Fibroblast of lung (primary cell): ENCODE results near the gene PATJ. TPM values are rescaled to one million over a fixed set of nuclear protein-coding genes. Genes with fewer than 3 reads are reported as not detected.
A peak's percentile ranks its signal among the peaks of the same experiment; 100 is the strongest.

Source experiments
- DNase-seq, 2 donors: peaks; one replicate each; pipeline versions ENCODE4 v3.0.0 to v3.0.0-alpha.2; 2010; ENCODE audit warnings: low read depth in 2 of 2
- H2AFZ ChIP-seq: 2 replicates; pipeline ENCODE4 v1.5.1; 2012; ENCODE audit warnings: low read length, control low read depth, inconsistent platforms
- H3K27ac ChIP-seq: 2 replicates; pipeline ENCODE4 v1.5.1; 2011; ENCODE audit warnings: low read length, control low read depth; ENCODE audit not compliant: insufficient read depth
- H3K27me3 ChIP-seq: 2 replicates; pipeline ENCODE4 v1.5.1; 2011; ENCODE audit warnings: mild to moderate bottlenecking, low read length; ENCODE audit not compliant: control insufficient read depth, insufficient read depth
- H3K36me3 ChIP-seq: 2 replicates; pipeline ENCODE4 v1.5.1; 2011; ENCODE audit warnings: low read length; ENCODE audit not compliant: control insufficient read depth, insufficient read depth
- H3K4me1 ChIP-seq: 2 replicates; pipeline ENCODE4 v1.5.1; 2011; ENCODE audit warnings: low read length; ENCODE audit not compliant: control insufficient read depth, insufficient read depth; ENCODE audit errors: extremely low read depth
- H3K4me2 ChIP-seq: 2 replicates; pipeline ENCODE4 v1.5.1; 2011; ENCODE audit warnings: low read length, control low read depth; ENCODE audit not compliant: insufficient read depth; ENCODE audit errors: extremely low read depth
- H3K4me3 ChIP-seq, 4 experiments: fragments of 200-600 bp in 1 of 4; sonication (generic) in 1 of 4; replicated peaks in 1 of 4; 2 replicates each; pipeline ENCODE4 v1.5.1; 2011 to 2016; ENCODE audit warnings: low read length in 4 of 4, low read depth in 3 of 4, mild to moderate bottlenecking in 3 of 4, control low read depth in 2 of 4, inconsistent platforms in 1 of 4, mixed read lengths in 1 of 4; ENCODE audit not compliant: insufficient read depth in 1 of 4; ENCODE audit errors: control extremely low read depth in 1 of 4
- H3K79me2 ChIP-seq: 2 replicates; pipeline ENCODE4 v1.5.1; 2012; ENCODE audit warnings: mild to moderate bottlenecking, low read length, inconsistent platforms; ENCODE audit not compliant: control insufficient read depth, insufficient read depth
- H3K9ac ChIP-seq: 2 replicates; pipeline ENCODE4 v1.5.1; 2011; ENCODE audit warnings: mild to moderate bottlenecking, low read length, control low read depth; ENCODE audit not compliant: insufficient read depth
- H3K9me3 ChIP-seq: 2 replicates; pipeline ENCODE4 v1.5.1; 2012; ENCODE audit warnings: low read depth, low read length; ENCODE audit not compliant: control insufficient read depth, insufficient read depth
- H4K20me1 ChIP-seq: 2 replicates; pipeline ENCODE4 v1.5.1; 2011; ENCODE audit warnings: low read length; ENCODE audit not compliant: control insufficient read depth, insufficient read depth; ENCODE audit errors: extremely low read depth
- EZH2 ChIP-seq: IDR thresholded peaks from 2 replicates; pipeline ENCODE4 v1.5.1; 2012; ENCODE audit warnings: low read length, control low read depth, mild to moderate bottlenecking; ENCODE audit errors: missing control alignments
- polyA plus RNA-seq, 2 donors: library from polyadenylated mRNA; depleted of rRNA in 1 of 2; stranded (reverse) in 1 of 2; unstranded in 1 of 2; fragments of >200 nt; gene quantifications; 2 replicates each; pipeline ENCODE4 v1.2.1, GENCODE V29; 2011 to 2012; ENCODE audit warnings: missing spikeins in 1 of 2
- total RNA-seq: library from RNA; depleted of rRNA; stranded (reverse); fragments of >200 nt; gene quantifications from 2 replicates; pipeline ENCODE4 v1.2.1, GENCODE V29; 2014
- TF ChIP-seq, protein P1 (sequence below), 2 donors: IDR thresholded peaks in 1 of 2; conservative IDR thresholded peaks in 1 of 2; 1 replicate in 1 of 2; 2 replicates in 1 of 2; pipeline ENCODE4 v1.5.1; 2011 to 2012; ENCODE audit warnings: low read length in 2 of 2, control low read depth in 1 of 2, inconsistent platforms in 1 of 2, low read depth in 1 of 2, mild to moderate bottlenecking in 1 of 2

The PATJ gene
- total and polyA plus RNA-seq, 2 donors (not counting 1 experiment from before 2014, with no cell fraction given): 2.5 to 12.4 TPM

DNA sequence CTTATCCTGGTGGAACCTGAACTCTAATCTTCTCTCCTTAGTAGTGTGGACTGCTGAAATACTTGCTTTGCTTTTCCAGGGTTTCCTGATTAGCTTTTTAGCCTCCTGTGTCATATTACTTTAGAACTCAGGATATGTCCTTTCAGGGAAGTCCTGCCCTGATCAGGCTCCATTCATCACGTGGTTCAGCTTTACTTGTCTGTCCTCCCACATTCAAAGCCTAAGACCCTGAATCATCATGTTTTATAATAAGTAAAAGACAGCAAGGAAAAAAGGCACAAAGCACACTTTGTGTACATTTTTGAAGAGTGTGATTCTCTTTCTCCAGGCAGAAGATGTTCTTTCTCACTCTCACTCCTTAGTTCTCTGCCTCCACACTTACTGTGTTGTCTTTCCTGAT lies 70.6 kb downstream of the PATJ start:
- Histone ChIP-seq H3K4me2 (no peak overlapping the region), H3K9ac (no peak overlapping the region), H3K4me1 (no peaks in the 10 kb centered on the region), H4K20me1 (no peaks in the 10 kb centered on the region), H3K27ac (no peak overlapping the region), H3K36me3 (no peaks in the 10 kb centered on the region), H3K9me3 (no peaks in the 10 kb centered on the region), H3K4me3 (no peak overlapping the region), H3K27me3 (no peaks in the 10 kb centered on the region), H3K79me2 (no peaks in the 10 kb centered on the region), H2AFZ (no peak overlapping the region)
- TF ChIP-seq EZH2: no peak
- TF ChIP-seq, protein P1, sequence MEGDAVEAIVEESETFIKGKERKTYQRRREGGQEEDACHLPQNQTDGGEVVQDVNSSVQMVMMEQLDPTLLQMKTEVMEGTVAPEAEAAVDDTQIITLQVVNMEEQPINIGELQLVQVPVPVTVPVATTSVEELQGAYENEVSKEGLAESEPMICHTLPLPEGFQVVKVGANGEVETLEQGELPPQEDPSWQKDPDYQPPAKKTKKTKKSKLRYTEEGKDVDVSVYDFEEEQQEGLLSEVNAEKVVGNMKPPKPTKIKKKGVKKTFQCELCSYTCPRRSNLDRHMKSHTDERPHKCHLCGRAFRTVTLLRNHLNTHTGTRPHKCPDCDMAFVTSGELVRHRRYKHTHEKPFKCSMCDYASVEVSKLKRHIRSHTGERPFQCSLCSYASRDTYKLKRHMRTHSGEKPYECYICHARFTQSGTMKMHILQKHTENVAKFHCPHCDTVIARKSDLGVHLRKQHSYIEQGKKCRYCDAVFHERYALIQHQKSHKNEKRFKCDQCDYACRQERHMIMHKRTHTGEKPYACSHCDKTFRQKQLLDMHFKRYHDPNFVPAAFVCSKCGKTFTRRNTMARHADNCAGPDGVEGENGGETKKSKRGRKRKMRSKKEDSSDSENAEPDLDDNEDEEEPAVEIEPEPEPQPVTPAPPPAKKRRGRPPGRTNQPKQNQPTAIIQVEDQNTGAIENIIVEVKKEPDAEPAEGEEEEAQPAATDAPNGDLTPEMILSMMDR (conservative IDR thresholded peaks at IDR 0.05 in 1 of 2, IDR thresholded peaks at IDR 0.05 in 1 of 2; ENCODE audit: low read depth in 1 of 2, low read length in 2 of 2): no peak
- DNase-seq: peak in 1 of 2 donors; percentile 17

DNA sequence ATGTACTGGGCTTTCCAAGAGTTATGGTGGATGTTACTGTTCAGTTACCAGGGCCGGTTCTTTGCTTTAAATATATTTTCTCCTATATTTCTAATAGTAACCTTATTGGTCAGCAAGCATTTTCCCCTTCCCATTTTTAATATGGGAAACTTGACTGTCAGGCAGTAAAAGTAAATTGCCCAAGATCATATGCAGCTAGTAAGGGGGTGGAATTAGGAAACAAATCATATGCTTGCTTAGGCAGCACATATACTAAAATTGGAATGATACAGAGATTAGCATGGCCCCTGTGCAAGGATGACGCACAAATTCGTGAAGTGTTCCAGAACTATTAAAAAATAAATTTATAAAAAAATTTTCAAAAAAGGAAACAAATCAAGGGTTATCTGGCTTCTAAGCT lies 73.9 kb downstream of the PATJ start:
- no peaks in the 10 kb centered on the region for H3K27me3 ChIP-seq
- DNase-seq: no peak
- no peaks in the 10 kb centered on the region for H3K9me3 ChIP-seq
- no peaks in the 10 kb centered on the region for H4K20me1 ChIP-seq
- H3K27ac ChIP-seq: no peak overlapping the region
- H3K9ac ChIP-seq: no peak overlapping the region
- no peaks in the 10 kb centered on the region for H3K4me1 ChIP-seq
- H3K4me2 ChIP-seq: no peak overlapping the region
- no peaks in the 10 kb centered on the region for H3K79me2 ChIP-seq
- TF ChIP-seq EZH2: no peak
- TF ChIP-seq, protein P1 (conservative IDR thresholded peaks at IDR 0.05 in 1 of 2, IDR thresholded peaks at IDR 0.05 in 1 of 2; ENCODE audit: low read depth in 1 of 2, low read length in 2 of 2): no peak
- H3K4me3 ChIP-seq: no peak overlapping the region
- H3K36me3 ChIP-seq: no peaks in the 10 kb centered on the region
- H2AFZ ChIP-seq: no peak overlapping the region

GRCh38 chr1:61818992-61819391 lies 76.7 kb downstream of the PATJ start:
- no peak for DNase-seq
- no peak for TF ChIP-seq EZH2
- TF ChIP-seq, protein P1 (conservative IDR thresholded peaks at IDR 0.05 in 1 of 2, IDR thresholded peaks at IDR 0.05 in 1 of 2; ENCODE audit: low read depth in 1 of 2, low read length in 2 of 2): no peak
- Histone ChIP-seq H3K27me3 (no peaks in the 10 kb centered on the region), H3K4me3 (no peak overlapping the region), H3K27ac (no peak overlapping the region), H3K36me3 (no peaks in the 10 kb centered on the region), H2AFZ (no peak overlapping the region), H3K9ac (no peak overlapping the region), H3K9me3 (no peaks in the 10 kb centered on the region), H4K20me1 (no peaks in the 10 kb centered on the region), H3K79me2 (no peaks in the 10 kb centered on the region), H3K4me2 (no peak overlapping the region), H3K4me1 (no peaks in the 10 kb centered on the region)
